Testis (tissue), 2 donors: ENCODE measurements around the gene CAPG.

Source experiments
- CTCF ChIP-seq, 3 experiments: fragments of 450-650 bp in 2 of 3; fragments of 200-600 bp in 1 of 3; sonication (generic) in 1 of 3; IDR thresholded peaks; one replicate each; pipeline ENCODE4 v1.5.1; 2016 to 2019; ENCODE audit warnings: antibody characterized with exemption in 3 of 3, mild to moderate bottlenecking in 2 of 3, moderate library complexity in 1 of 3
- POLR2A ChIP-seq: fragments of 450-650 bp; IDR thresholded peaks from one replicate; pipeline ENCODE4 v1.6.1; 2017; ENCODE audit warnings: antibody characterized with exemption, mild to moderate bottlenecking, moderate library complexity

GRCh38 chr2:85400541-85401463 lies 9.4 kb downstream of the CAPG start:
- TF ChIP-seq POLR2A: no peak
- TF ChIP-seq CTCF (IDR thresholded peaks at IDR 0.05): no peak
